Measurements from ENCODE around the gene FBN3.
A peak's percentile ranks its signal among the peaks of the same experiment; 100 is the strongest.

Gene FBN3

GRCh38 chr19:8064911-8065874 is 84.2 kb downstream of the FBN3 start:
- no peak overlapping the region for H3K4me3 ChIP-seq (ENCODE audit: low read depth in 1 of 5, low read length in 5 of 5)
- no peak overlapping the region for H3K9ac ChIP-seq (ENCODE audit: low read length in 5 of 5)
- peaks cover 7 to 17% (median 14%) of the 10 kb centered on the region in 5 donors for H3K9me3 ChIP-seq (ENCODE audit: control insufficient read depth in 5 of 5, low read length in 5 of 5)
- H3K27me3 ChIP-seq (ENCODE audit: control insufficient read depth in 5 of 5, insufficient read depth in 4 of 5, low read length in 5 of 5) = no peaks in the 10 kb centered on the region
- H3K27ac ChIP-seq (ENCODE audit: low read depth, low read length) = no peak overlapping the region
- no peaks in the 10 kb centered on the region for H3K36me3 ChIP-seq (ENCODE audit: control insufficient read depth in 5 of 5, insufficient read depth in 5 of 5, low read length in 5 of 5)
- H3K4me1 ChIP-seq (ENCODE audit: control insufficient read depth in 5 of 5, insufficient read depth in 5 of 5, low read length in 5 of 5) = no peaks in the 10 kb centered on the region

GRCh38 chr19:8057545-8058270 is 91.7 kb downstream of the FBN3 start:
- H3K4me3 ChIP-seq (ENCODE audit: low read depth in 1 of 5, low read length in 5 of 5) = no peak overlapping the region
- no peaks in the 10 kb centered on the region for H3K36me3 ChIP-seq (ENCODE audit: control insufficient read depth in 5 of 5, insufficient read depth in 5 of 5, low read length in 5 of 5)
- H3K9ac ChIP-seq (ENCODE audit: low read length in 5 of 5) = no peak overlapping the region
- no peaks in the 10 kb centered on the region for H3K27me3 ChIP-seq (ENCODE audit: control insufficient read depth in 5 of 5, insufficient read depth in 4 of 5, low read length in 5 of 5)
- no peak overlapping the region for H3K27ac ChIP-seq (ENCODE audit: low read depth, low read length)
- H3K9me3 ChIP-seq (ENCODE audit: control insufficient read depth in 5 of 5, low read length in 5 of 5) = no peaks in the 10 kb centered on the region
- no peaks in the 10 kb centered on the region for H3K4me1 ChIP-seq (ENCODE audit: control insufficient read depth in 5 of 5, insufficient read depth in 5 of 5, low read length in 5 of 5)

- no peak overlapping the region for H3K4me3 ChIP-seq (ENCODE audit: low read depth in 1 of 5, low read length in 5 of 5)
- H3K9ac ChIP-seq (ENCODE audit: low read length in 5 of 5) = no peak overlapping the region
- no peaks in the 10 kb centered on the region for H3K36me3 ChIP-seq (ENCODE audit: control insufficient read depth in 5 of 5, insufficient read depth in 5 of 5, low read length in 5 of 5)
- H3K27me3 ChIP-seq (ENCODE audit: control insufficient read depth in 5 of 5, insufficient read depth in 4 of 5, low read length in 5 of 5) = no peaks in the 10 kb centered on the region
- no peaks in the 10 kb centered on the region for H3K4me1 ChIP-seq (ENCODE audit: control insufficient read depth in 5 of 5, insufficient read depth in 5 of 5, low read length in 5 of 5)
- no peak overlapping the region for H3K27ac ChIP-seq (ENCODE audit: low read depth, low read length)
- H3K9me3 ChIP-seq (ENCODE audit: control insufficient read depth in 5 of 5, low read length in 5 of 5) = no peaks in the 10 kb centered on the region
Measured at GRCh38 chr19:8056533-8056932, 92.9 kb downstream of the FBN3 start.

GRCh38 chr19:8054169-8054568 is 95.2 kb downstream of the FBN3 start:
- Histone ChIP-seq H3K27me3 (ENCODE audit: control insufficient read depth in 5 of 5, insufficient read depth in 4 of 5, low read length in 5 of 5) (peaks cover 0 to 4% (median 0%) of the 10 kb centered on the region in 5 donors), H3K4me1 (ENCODE audit: control insufficient read depth in 5 of 5, insufficient read depth in 5 of 5, low read length in 5 of 5) (peaks cover 0 to 14% (median 10%) of the 10 kb centered on the region in 5 donors), H3K9me3 (ENCODE audit: control insufficient read depth in 5 of 5, low read length in 5 of 5) (no peaks in the 10 kb centered on the region), H3K9ac (ENCODE audit: low read length in 5 of 5) (no peak overlapping the region), H3K36me3 (ENCODE audit: control insufficient read depth in 5 of 5, insufficient read depth in 5 of 5, low read length in 5 of 5) (no peaks in the 10 kb centered on the region), H3K4me3 (ENCODE audit: low read depth in 1 of 5, low read length in 5 of 5) (no peak overlapping the region), H3K27ac (ENCODE audit: low read depth, low read length) (no peak overlapping the region)

- Histone ChIP-seq H3K4me1 (ENCODE audit: control insufficient read depth in 5 of 5, insufficient read depth in 5 of 5, low read length in 5 of 5) (peaks cover 0 to 14% (median 10%) of the 10 kb centered on the region in 5 donors), H3K9me3 (ENCODE audit: control insufficient read depth in 5 of 5, low read length in 5 of 5) (no peaks in the 10 kb centered on the region), H3K9ac (ENCODE audit: low read length in 5 of 5) (no peak within 1 kb of the TSS), H3K4me3 (ENCODE audit: low read depth in 1 of 5, low read length in 5 of 5) (no peak within 1 kb of the TSS), H3K27ac (ENCODE audit: low read depth, low read length) (no peak within 1 kb of the TSS), H3K27me3 (ENCODE audit: control insufficient read depth in 5 of 5, insufficient read depth in 4 of 5, low read length in 5 of 5) (peaks cover 0 to 4% (median 0%) of the 10 kb centered on the region in 5 donors), H3K36me3 (ENCODE audit: control insufficient read depth in 5 of 5, insufficient read depth in 5 of 5, low read length in 5 of 5) (no peaks in the 10 kb centered on the region)
Measured at GRCh38 chr19:8052464-8052859, 96.9 kb downstream of the FBN3 start, which contains the start of gene CCL25. CCL25 (plus strand) TSS chr19:8052760; CDS start chr19:8053050, 290 bp downstream.

- Histone ChIP-seq H3K9me3 (ENCODE audit: control insufficient read depth in 5 of 5, low read length in 5 of 5) (no peaks in the 10 kb centered on the region), H3K4me1 (ENCODE audit: control insufficient read depth in 5 of 5, insufficient read depth in 5 of 5, low read length in 5 of 5) (peaks cover 0 to 14% (median 10%) of the 10 kb centered on the region in 5 donors), H3K27me3 (ENCODE audit: control insufficient read depth in 5 of 5, insufficient read depth in 4 of 5, low read length in 5 of 5) (peaks cover 0 to 4% (median 0%) of the 10 kb centered on the region in 5 donors), H3K27ac (ENCODE audit: low read depth, low read length) (no peak overlapping the region), H3K36me3 (ENCODE audit: control insufficient read depth in 5 of 5, insufficient read depth in 5 of 5, low read length in 5 of 5) (no peaks in the 10 kb centered on the region), H3K4me3 (ENCODE audit: low read depth in 1 of 5, low read length in 5 of 5) (peak overlapping the region; percentile 22 to 62 (median 45)), H3K9ac (ENCODE audit: low read length in 5 of 5) (peak overlapping the region in 2 of 5 donors; percentile 20 to 41)
Measured at GRCh38 chr19:8050274-8051096, 98.9 kb downstream of the FBN3 start.

- Histone ChIP-seq H3K4me3 (ENCODE audit: low read depth in 1 of 5, low read length in 5 of 5) (no peak overlapping the region), H3K4me1 (ENCODE audit: control insufficient read depth in 5 of 5, insufficient read depth in 5 of 5, low read length in 5 of 5) (peaks cover 0 to 14% (median 10%) of the 10 kb centered on the region in 5 donors), H3K27ac (ENCODE audit: low read depth, low read length) (no peak overlapping the region), H3K9me3 (ENCODE audit: control insufficient read depth in 5 of 5, low read length in 5 of 5) (no peaks in the 10 kb centered on the region), H3K9ac (ENCODE audit: low read length in 5 of 5) (no peak overlapping the region), H3K36me3 (ENCODE audit: control insufficient read depth in 5 of 5, insufficient read depth in 5 of 5, low read length in 5 of 5) (no peaks in the 10 kb centered on the region), H3K27me3 (ENCODE audit: control insufficient read depth in 5 of 5, insufficient read depth in 4 of 5, low read length in 5 of 5) (peaks cover 0 to 4% (median under 1%) of the 10 kb centered on the region in 5 donors)
Measured at GRCh38 chr19:8046569-8047165, 102.7 kb downstream of the FBN3 start.

- Histone ChIP-seq H3K36me3 (ENCODE audit: control insufficient read depth in 5 of 5, insufficient read depth in 5 of 5, low read length in 5 of 5) (no peaks in the 10 kb centered on the region), H3K9ac (ENCODE audit: low read length in 5 of 5) (no peak overlapping the region), H3K27ac (ENCODE audit: low read depth, low read length) (no peak overlapping the region), H3K4me1 (ENCODE audit: control insufficient read depth in 5 of 5, insufficient read depth in 5 of 5, low read length in 5 of 5) (peaks cover 0 to 12% (median 9%) of the 10 kb centered on the region in 5 donors), H3K9me3 (ENCODE audit: control insufficient read depth in 5 of 5, low read length in 5 of 5) (no peaks in the 10 kb centered on the region), H3K4me3 (ENCODE audit: low read depth in 1 of 5, low read length in 5 of 5) (no peak overlapping the region), H3K27me3 (ENCODE audit: control insufficient read depth in 5 of 5, insufficient read depth in 4 of 5, low read length in 5 of 5) (peaks cover 0 to 4% (median 4%) of the 10 kb centered on the region in 5 donors)
Measured at GRCh38 chr19:8045872-8046568, 103.4 kb downstream of the FBN3 start.

- no peaks in the 10 kb centered on the region for H3K9me3 ChIP-seq (ENCODE audit: control insufficient read depth in 5 of 5, low read length in 5 of 5)
Measured at GRCh38 chr19:8044018-8044417, 105.4 kb downstream of the FBN3 start.

More at GRCh38 chr19:8044018-8044417, 105.4 kb downstream of the FBN3 start:
- Histone ChIP-seq H3K27ac (ENCODE audit: low read depth, low read length) (no peak overlapping the region), H3K36me3 (ENCODE audit: control insufficient read depth in 5 of 5, insufficient read depth in 5 of 5, low read length in 5 of 5) (no peaks in the 10 kb centered on the region), H3K4me1 (ENCODE audit: control insufficient read depth in 5 of 5, insufficient read depth in 5 of 5, low read length in 5 of 5) (no peaks in the 10 kb centered on the region), H3K27me3 (ENCODE audit: control insufficient read depth in 5 of 5, insufficient read depth in 4 of 5, low read length in 5 of 5) (peaks cover 0 to 5% (median 0%) of the 10 kb centered on the region in 5 donors), H3K9ac (ENCODE audit: low read length in 5 of 5) (no peak overlapping the region), H3K4me3 (ENCODE audit: low read depth in 1 of 5, low read length in 5 of 5) (no peak overlapping the region)
